GM21390 (cell line): Measurements from ENCODE around the gene A1CF.
"Not testable (repeated sequence)": the region's sequence is repeated elsewhere in the genome, so short reads cannot be mapped to it uniquely, and the experiment has no call there.

ENCODE experiments used
- ATAC-seq: cut with Tn5 transposase; IDR thresholded peaks from one replicate; pipeline ENCODE4 v1.9.1; 2021; ENCODE audit not compliant: unreplicated experiment

The A1CF gene

GRCh38 chr10:50788951-50789945, 96.2 kb downstream of the A1CF start:
- ATAC-seq: no peak

GRCh38 chr10:50787962-50788361, 97.5 kb downstream of the A1CF start:
- not testable (repeated sequence) for ATAC-seq

- ATAC-seq: not testable (repeated sequence)
These were observed 103.4 kb downstream of the A1CF start for GRCh38 chr10:50782017-50782416.

GRCh38 chr10:50780036-50780435, 105.4 kb downstream of the A1CF start:
- ATAC-seq: not testable (repeated sequence)

GRCh38 chr10:50774868-50775267, 110.6 kb downstream of the A1CF start:
- ATAC-seq: not testable (repeated sequence)

GRCh38 chr10:50772042-50772441, 113.4 kb downstream of the A1CF start:
- ATAC-seq: not testable (repeated sequence)

GRCh38 chr10:50766774-50767513, 118.5 kb downstream of the A1CF start:
- not testable (repeated sequence) for ATAC-seq
